Nucleus accumbens (tissue), 56 donors: Measurements from ENCODE around the gene KRTAP19-2.
"Not testable (repeated sequence)": the region's sequence is repeated elsewhere in the genome, so short reads cannot be mapped to it uniquely, and the experiment has no call there.

Experiments used
- DNase-seq, 56 donors: peaks; one replicate each; lab custom pipeline; 2025; lab: John Stamatoyannopoulos, UW

Gene KRTAP19-2

GRCh38 chr21:30487336-30487735 is at the start of gene KRTAP19-2:
TSS of gene KRTAP19-2 (minus strand) at chr21:30487436. CDS start at chr21:30487348, 88 bp downstream.
- DNase-seq = no peak

GRCh38 chr21:30518876-30519275 is 31.6 kb upstream of the KRTAP19-2 start:
- no peak for DNase-seq

- no peak for DNase-seq
Observed at GRCh38 chr21:30515681-30516080, 28.4 kb upstream of the KRTAP19-2 start.

GRCh38 chr21:30505621-30506205 is 18.5 kb upstream of the KRTAP19-2 start:
- not testable (repeated sequence) for DNase-seq

- DNase-seq = no peak
Observed at GRCh38 chr21:30502041-30502440, 14.8 kb upstream of the KRTAP19-2 start, which contains the start of gene KRTAP19-5. TSS of gene KRTAP19-5 (minus strand) at chr21:30502141. CDS start at chr21:30502090, 51 bp downstream.

GRCh38 chr21:30497065-30497464 is 9.8 kb upstream of the KRTAP19-2 start, which contains the start of gene KRTAP19-4:
TSS of gene KRTAP19-4 (minus strand) at chr21:30497165. CDS start at chr21:30497110, 55 bp downstream.
- DNase-seq = no peak

- no peak for DNase-seq
Observed at GRCh38 chr21:30491963-30492428, 4.8 kb upstream of the KRTAP19-2 start, which contains the start of gene KRTAP19-3. TSS of gene KRTAP19-3 (minus strand) at chr21:30492013. CDS start at chr21:30491957, 56 bp downstream.

- DNase-seq = no peak
Observed at GRCh38 chr21:30486180-30486579, 1.1 kb downstream of the KRTAP19-2 start.

- no peak for DNase-seq
Observed at GRCh38 chr21:30482130-30482529, 5.1 kb downstream of the KRTAP19-2 start.

GRCh38 chr21:30480145-30480544 is 7.1 kb downstream of the KRTAP19-2 start, which contains the start of gene KRTAP19-1:
TSS of gene KRTAP19-1 (minus strand) at chr21:30480367. CDS start at chr21:30480317, 50 bp downstream.
- no peak for DNase-seq

- DNase-seq = no peak
Observed at GRCh38 chr21:30479259-30479658, 8.0 kb downstream of the KRTAP19-2 start.

GRCh38 chr21:30478004-30478403 is 9.2 kb downstream of the KRTAP19-2 start:
- no peak for DNase-seq

- DNase-seq = no peak
Observed at GRCh38 chr21:30468900-30469714, 18.1 kb downstream of the KRTAP19-2 start.

GRCh38 chr21:30463713-30464112 is 23.5 kb downstream of the KRTAP19-2 start:
- DNase-seq = no peak

- DNase-seq = no peak
Observed at GRCh38 chr21:30448514-30448913, 38.7 kb downstream of the KRTAP19-2 start.

- DNase-seq = no peak
Observed at GRCh38 chr21:30447056-30447455, 40.2 kb downstream of the KRTAP19-2 start.

GRCh38 chr21:30444204-30444603 is 43.0 kb downstream of the KRTAP19-2 start:
- DNase-seq = no peak

GRCh38 chr21:30443226-30443625 is 44.0 kb downstream of the KRTAP19-2 start:
- no peak for DNase-seq

GRCh38 chr21:30439975-30440374 is 47.3 kb downstream of the KRTAP19-2 start, which contains the start of gene KRTAP15-1:
TSS of gene KRTAP15-1 (plus strand) at chr21:30440275. CDS start at chr21:30440328, 53 bp downstream.
- no peak for DNase-seq
